Measurements from ENCODE around the gene TNFAIP8.

TNFAIP8 gene

GRCh38 chr5:119370486-119370885 is 14.7 kb downstream of the TNFAIP8 start:
- H3K4me3 ChIP-seq (replicated peaks; ENCODE audit: low read depth, low read length), result no peak overlapping the region
- DNase-seq (ENCODE audit: low read depth), result no peak
- TF ChIP-seq CTCF (IDR thresholded peaks at IDR 0.05; ENCODE audit: low read length, missing control alignments), result no peak

GRCh38 chr5:119371146-119371545 is 15.3 kb downstream of the TNFAIP8 start:
- no peak for DNase-seq (ENCODE audit: low read depth)
- TF ChIP-seq CTCF (IDR thresholded peaks at IDR 0.05; ENCODE audit: low read length, missing control alignments), result no peak
- H3K4me3 ChIP-seq (replicated peaks; ENCODE audit: low read depth, low read length), result no peak overlapping the region

GRCh38 chr5:119373449-119373858 is 17.6 kb downstream of the TNFAIP8 start:
- TF ChIP-seq CTCF (IDR thresholded peaks at IDR 0.05; ENCODE audit: low read length, missing control alignments), result no peak
- no peak for DNase-seq (ENCODE audit: low read depth)
- H3K4me3 ChIP-seq (replicated peaks; ENCODE audit: low read depth, low read length), result no peak overlapping the region

GRCh38 chr5:119374901-119375300 is 19.1 kb downstream of the TNFAIP8 start:
- TF ChIP-seq CTCF (IDR thresholded peaks at IDR 0.05; ENCODE audit: low read length, missing control alignments), result no peak
- DNase-seq (ENCODE audit: low read depth), result no peak
- H3K4me3 ChIP-seq (replicated peaks; ENCODE audit: low read depth, low read length), result no peak overlapping the region

- no peak for DNase-seq (ENCODE audit: low read depth)
- TF ChIP-seq CTCF (IDR thresholded peaks at IDR 0.05; ENCODE audit: low read length, missing control alignments), result no peak
- no peak overlapping the region for H3K4me3 ChIP-seq (replicated peaks; ENCODE audit: low read depth, low read length)
Measured at GRCh38 chr5:119377066-119377465, 21.2 kb downstream of the TNFAIP8 start.

- no peak overlapping the region for H3K4me3 ChIP-seq (replicated peaks; ENCODE audit: low read depth, low read length)
- no peak for DNase-seq (ENCODE audit: low read depth)
- no peak for TF ChIP-seq CTCF (IDR thresholded peaks at IDR 0.05; ENCODE audit: low read length, missing control alignments)
Measured at GRCh38 chr5:119378075-119378700, 22.4 kb downstream of the TNFAIP8 start.

GRCh38 chr5:119379096-119379495 is 23.3 kb downstream of the TNFAIP8 start:
- no peak overlapping the region for H3K4me3 ChIP-seq (replicated peaks; ENCODE audit: low read depth, low read length)
- no peak for DNase-seq (ENCODE audit: low read depth)
- no peak for TF ChIP-seq CTCF (IDR thresholded peaks at IDR 0.05; ENCODE audit: low read length, missing control alignments)
